ENCODE measurements around the gene IL16.

IL16 gene

GRCh38 chr15:81296673-81297072 is 100.0 kb downstream of the IL16 start:
- TF ChIP-seq MAX (IDR thresholded peaks at IDR 0.05) (0 out of 2 replicates have a peak, but pooled peaks have one; percentile 8), CREB1 (IDR thresholded peaks at IDR 0.05; ENCODE audit: low read depth) (no peak)

GRCh38 chr15:81297147-81297572 is 100.5 kb downstream of the IL16 start:
- TF ChIP-seq TEAD4 (IDR thresholded peaks at IDR 0.05), result peak; percentile 92
- TF ChIP-seq USF1 (IDR thresholded peaks at IDR 0.05), result no peak
- TF ChIP-seq TAF1 (IDR thresholded peaks at IDR 0.05; ENCODE audit: low read depth), result no peak
- TF ChIP-seq MAX (IDR thresholded peaks at IDR 0.05), result 0 out of 2 replicates have a peak, but pooled peaks have one; percentile 28
- TF ChIP-seq RAD21 (IDR thresholded peaks at IDR 0.05; ENCODE audit: low read depth), result no peak
- TF ChIP-seq REST (IDR thresholded peaks at IDR 0.05; ENCODE audit: low read depth), result peak; percentile 78
- TF ChIP-seq EP300 (IDR thresholded peaks at IDR 0.05; ENCODE audit: borderline replicate concordance), result peak; percentile 67; the same call in 1 of the 2 replicates
- 0 out of 2 replicates have a peak, but pooled peaks have one; percentile 43 for TF ChIP-seq EGR1 (IDR thresholded peaks at IDR 0.05)
- no peak for TF ChIP-seq CREB1 (IDR thresholded peaks at IDR 0.05; ENCODE audit: low read depth)
- TF ChIP-seq NFIC (IDR thresholded peaks at IDR 0.05), result peak; percentile 95
- TF ChIP-seq CEBPB (IDR thresholded peaks at IDR 0.05), result peak; percentile 79
- peak; percentile 89 for TF ChIP-seq TCF12 (IDR thresholded peaks at IDR 0.05; ENCODE audit: low read depth)

- TF ChIP-seq FOXM1 (IDR thresholded peaks at IDR 0.05; ENCODE audit: borderline replicate concordance, low read depth) (no peak), MAX (IDR thresholded peaks at IDR 0.05) (no peak)
These were observed 101.2 kb downstream of the IL16 start for GRCh38 chr15:81297603-81298575.

GRCh38 chr15:81298611-81299010 is 101.9 kb downstream of the IL16 start:
- TF ChIP-seq TAF1 (IDR thresholded peaks at IDR 0.05; ENCODE audit: low read depth) (no peak), TCF12 (IDR thresholded peaks at IDR 0.05; ENCODE audit: low read depth) (no peak), MAX (IDR thresholded peaks at IDR 0.05) (no peak), USF1 (IDR thresholded peaks at IDR 0.05) (no peak)

GRCh38 chr15:81299156-81299555 is 102.5 kb downstream of the IL16 start:
- no peak for TF ChIP-seq TEAD4 (IDR thresholded peaks at IDR 0.05)
- no peak for TF ChIP-seq ZBTB7A (IDR thresholded peaks at IDR 0.05; ENCODE audit: low read depth)
- TF ChIP-seq USF1 (IDR thresholded peaks at IDR 0.05), result no peak
- no peak for TF ChIP-seq RAD21 (IDR thresholded peaks at IDR 0.05; ENCODE audit: low read depth)
- no peak for TF ChIP-seq CREB1 (IDR thresholded peaks at IDR 0.05; ENCODE audit: low read depth)
- no peak for TF ChIP-seq FOXM1 (IDR thresholded peaks at IDR 0.05; ENCODE audit: borderline replicate concordance, low read depth)
- TF ChIP-seq TAF1 (IDR thresholded peaks at IDR 0.05; ENCODE audit: low read depth), result no peak
- TF ChIP-seq CEBPB (IDR thresholded peaks at IDR 0.05), result no peak
- no peak for TF ChIP-seq REST (IDR thresholded peaks at IDR 0.05; ENCODE audit: low read depth)
